Measurements from ENCODE around the gene FBXO24. TPM values are rescaled to one million over a fixed set of nuclear protein-coding genes. Genes with fewer than 3 reads are reported as not detected.

The FBXO24 gene
- polyA plus RNA-seq, 2 donors, result 0.33 to 0.81 TPM

DNA sequence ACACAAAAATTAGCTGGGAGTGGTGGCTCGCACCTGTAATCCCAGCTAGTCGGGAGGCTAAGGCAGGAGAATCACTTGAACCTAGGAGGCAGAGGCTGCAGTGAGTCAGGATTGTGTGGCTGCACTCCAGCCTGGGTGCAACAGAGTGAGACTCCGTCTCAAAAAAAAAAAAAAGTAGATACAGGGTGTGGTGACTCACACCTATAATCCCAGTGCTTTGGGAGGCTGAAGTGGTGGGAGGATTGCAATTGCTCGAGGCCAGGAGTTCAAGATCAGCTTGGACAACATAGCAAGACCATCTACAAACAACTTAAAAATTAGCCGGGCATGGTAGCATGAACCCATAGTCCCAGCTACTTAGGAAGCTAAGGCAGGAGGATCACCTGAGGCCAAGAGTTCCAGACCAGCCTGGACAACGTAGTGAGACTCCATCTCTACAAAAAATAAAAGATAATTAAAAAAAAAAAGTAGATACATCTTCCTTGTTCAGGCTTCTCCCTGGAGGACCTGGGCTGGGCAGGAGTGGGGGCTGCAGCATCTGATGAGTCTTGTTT is 28.3 kb downstream of the FBXO24 start:
- H3K4me1 ChIP-seq (ENCODE audit: control insufficient read depth in 2 of 2, insufficient read depth in 2 of 2, low read length in 1 of 2), result peaks cover 0 to 6% of the 10 kb centered on the region in 2 donors
- WGBS, 2 donors, result 72 to 79% methylated on average over 6 of the region's 6 CpGs
- H3K36me3 ChIP-seq (ENCODE audit: control insufficient read depth in 2 of 2, insufficient read depth in 2 of 2, low read length in 1 of 2), result peaks cover 0 to 3% of the 10 kb centered on the region in 2 donors
- H3K9me3 ChIP-seq (ENCODE audit: control insufficient read depth in 2 of 2, insufficient read depth in 1 of 2, low read depth in 1 of 2, low read length in 1 of 2), result no peaks in the 10 kb centered on the region
- H3K27me3 ChIP-seq (ENCODE audit: control insufficient read depth in 1 of 2, insufficient read depth in 2 of 2, low read length in 2 of 2), result no peaks in the 10 kb centered on the region
- H3K27ac ChIP-seq (ENCODE audit: low read depth in 2 of 2, low read length in 1 of 2), result no peak overlapping the region
- H3K4me3 ChIP-seq (ENCODE audit: low read depth in 1 of 2, low read length in 2 of 2), result no peak overlapping the region

DNA sequence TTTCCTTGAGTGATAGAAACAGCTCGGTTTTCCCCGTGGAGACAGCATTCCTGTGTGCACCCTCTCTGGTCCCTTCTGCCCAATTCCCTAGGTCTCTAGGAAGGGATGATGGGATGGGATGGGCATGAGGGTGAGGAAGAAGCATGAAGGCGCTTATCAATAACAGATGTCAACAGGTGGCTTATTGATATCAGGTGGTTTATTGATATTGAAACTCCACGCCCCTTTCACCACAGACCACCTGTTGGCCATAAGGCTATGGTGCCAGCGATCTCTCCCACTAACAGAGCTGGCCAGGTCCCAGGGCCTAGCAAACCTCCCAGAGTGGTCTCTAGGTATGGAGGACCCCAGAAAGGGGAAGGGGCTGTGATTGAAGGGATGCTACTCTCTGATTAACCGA is 34.1 kb downstream of the FBXO24 start:
- Histone ChIP-seq H3K27me3 (ENCODE audit: control insufficient read depth in 1 of 2, insufficient read depth in 2 of 2, low read length in 2 of 2) (no peaks in the 10 kb centered on the region), H3K4me1 (ENCODE audit: control insufficient read depth in 2 of 2, insufficient read depth in 2 of 2, low read length in 1 of 2) (no peaks in the 10 kb centered on the region), H3K4me3 (ENCODE audit: low read depth in 1 of 2, low read length in 2 of 2) (no peak overlapping the region), H3K9me3 (ENCODE audit: control insufficient read depth in 2 of 2, insufficient read depth in 1 of 2, low read depth in 1 of 2, low read length in 1 of 2) (no peaks in the 10 kb centered on the region), H3K36me3 (ENCODE audit: control insufficient read depth in 2 of 2, insufficient read depth in 2 of 2, low read length in 1 of 2) (no peaks in the 10 kb centered on the region), H3K27ac (ENCODE audit: low read depth in 2 of 2, low read length in 1 of 2) (no peak overlapping the region)
- WGBS, 2 donors, result 91% methylated on average over 6 of the region's 6 CpGs

DNA sequence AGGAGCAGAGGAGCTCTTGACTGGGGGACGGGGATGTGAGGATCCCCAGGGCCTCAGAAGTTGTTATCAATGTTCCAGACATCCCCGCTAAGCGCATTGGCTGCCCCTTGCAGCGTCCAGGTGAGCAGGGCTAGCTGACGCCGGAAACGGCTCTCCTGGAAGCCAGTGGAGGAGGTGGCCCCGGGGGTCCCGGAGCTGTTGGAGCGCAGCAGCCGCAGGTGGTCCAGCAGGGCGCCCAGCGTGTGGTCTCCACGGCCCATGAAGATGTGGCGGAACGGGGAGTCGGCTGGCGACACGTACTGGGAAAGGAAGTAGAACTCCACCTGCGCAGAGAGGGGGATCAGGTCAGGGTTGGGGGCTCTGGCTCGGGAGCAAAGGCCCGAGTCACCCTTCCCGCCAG is 34.7 kb downstream of the FBXO24 start:
- Histone ChIP-seq H3K27me3 (ENCODE audit: control insufficient read depth in 1 of 2, insufficient read depth in 2 of 2, low read length in 2 of 2) (no peaks in the 10 kb centered on the region), H3K9me3 (ENCODE audit: control insufficient read depth in 2 of 2, insufficient read depth in 1 of 2, low read depth in 1 of 2, low read length in 1 of 2) (no peaks in the 10 kb centered on the region), H3K36me3 (ENCODE audit: control insufficient read depth in 2 of 2, insufficient read depth in 2 of 2, low read length in 1 of 2) (no peaks in the 10 kb centered on the region), H3K4me3 (ENCODE audit: low read depth in 1 of 2, low read length in 2 of 2) (no peak overlapping the region), H3K4me1 (ENCODE audit: control insufficient read depth in 2 of 2, insufficient read depth in 2 of 2, low read length in 1 of 2) (no peaks in the 10 kb centered on the region), H3K27ac (ENCODE audit: low read depth in 2 of 2, low read length in 1 of 2) (no peak overlapping the region)
- 95 to 96% methylated on average over 23 of the region's 23 CpGs for WGBS, 2 donors

DNA sequence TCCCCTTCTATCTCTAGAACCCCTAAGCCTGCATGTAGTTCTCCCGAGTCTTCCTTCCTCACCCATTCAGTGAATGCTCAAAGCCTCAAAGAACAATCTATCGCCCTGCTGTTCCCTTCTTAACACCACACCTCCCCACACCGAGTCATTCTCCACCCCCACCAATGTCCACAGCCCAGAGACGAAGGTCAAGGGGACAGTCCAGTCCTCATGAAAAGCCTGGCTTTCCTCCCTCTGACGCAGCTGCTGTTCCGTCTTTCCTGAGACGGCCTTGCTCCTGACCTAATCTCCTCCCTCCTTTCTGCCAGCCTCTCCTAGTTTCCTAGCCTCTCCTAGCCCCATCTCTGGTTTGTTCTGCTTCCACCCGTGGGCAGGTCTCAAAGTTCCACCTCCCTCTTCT is 35.4 kb downstream of the FBXO24 start:
- H3K36me3 ChIP-seq (ENCODE audit: control insufficient read depth in 2 of 2, insufficient read depth in 2 of 2, low read length in 1 of 2), result no peaks in the 10 kb centered on the region
- H3K4me3 ChIP-seq (ENCODE audit: low read depth in 1 of 2, low read length in 2 of 2), result no peak overlapping the region
- H3K9me3 ChIP-seq (ENCODE audit: control insufficient read depth in 2 of 2, insufficient read depth in 1 of 2, low read depth in 1 of 2, low read length in 1 of 2), result no peaks in the 10 kb centered on the region
- H3K27me3 ChIP-seq (ENCODE audit: control insufficient read depth in 1 of 2, insufficient read depth in 2 of 2, low read length in 2 of 2), result no peaks in the 10 kb centered on the region
- 80 to 85% methylated on average over 8 of the region's 8 CpGs for WGBS, 2 donors
- no peaks in the 10 kb centered on the region for H3K4me1 ChIP-seq (ENCODE audit: control insufficient read depth in 2 of 2, insufficient read depth in 2 of 2, low read length in 1 of 2)
- H3K27ac ChIP-seq (ENCODE audit: low read depth in 2 of 2, low read length in 1 of 2), result no peak overlapping the region

DNA sequence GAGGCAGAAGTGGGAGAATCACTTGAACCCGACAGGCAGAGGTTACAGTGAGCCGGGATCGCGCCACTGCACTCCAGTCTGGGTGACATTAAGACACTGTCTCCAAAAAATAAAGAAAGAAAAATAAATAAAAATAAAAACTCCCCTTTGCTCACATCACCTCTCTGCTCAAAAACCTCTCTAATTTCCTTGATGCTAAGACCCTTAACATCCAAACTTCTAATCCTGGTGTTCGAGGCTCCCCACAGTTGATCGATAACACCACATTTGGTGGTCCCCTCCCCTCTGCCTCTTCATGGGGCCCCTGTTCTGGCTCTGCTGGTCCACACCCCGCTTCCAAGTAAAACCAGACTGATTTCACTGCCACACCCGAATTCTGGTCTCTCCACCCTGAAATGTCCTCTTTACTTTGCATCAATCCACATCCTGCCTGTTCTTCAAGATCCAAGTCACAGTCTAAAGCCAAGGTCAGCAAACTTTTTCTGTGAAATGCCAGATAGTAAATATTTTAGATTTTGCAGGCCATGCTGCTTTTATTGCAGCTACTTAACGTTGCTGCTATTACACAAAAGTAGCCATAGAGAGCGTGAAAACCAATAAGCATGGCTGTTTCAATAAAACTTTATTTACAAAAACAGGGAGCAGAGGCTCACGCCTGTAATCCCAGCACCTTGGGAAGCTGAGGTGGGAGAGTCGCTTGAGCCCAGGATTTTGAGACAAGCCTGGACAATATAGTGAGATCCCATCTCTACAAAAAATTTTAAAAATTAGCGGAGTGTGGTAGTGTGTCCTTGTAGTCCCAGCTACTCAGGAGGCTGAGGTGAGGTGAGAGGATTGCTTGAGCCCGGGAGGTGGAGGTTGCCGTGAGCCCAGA is 38.1 kb downstream of the FBXO24 start:
- Histone ChIP-seq H3K27me3 (ENCODE audit: control insufficient read depth in 1 of 2, insufficient read depth in 2 of 2, low read length in 2 of 2) (no peaks in the 10 kb centered on the region), H3K4me1 (ENCODE audit: control insufficient read depth in 2 of 2, insufficient read depth in 2 of 2, low read length in 1 of 2) (peaks cover 0 to 7% of the 10 kb centered on the region in 2 donors), H3K36me3 (ENCODE audit: control insufficient read depth in 2 of 2, insufficient read depth in 2 of 2, low read length in 1 of 2) (no peaks in the 10 kb centered on the region), H3K9me3 (ENCODE audit: control insufficient read depth in 2 of 2, insufficient read depth in 1 of 2, low read depth in 1 of 2, low read length in 1 of 2) (no peaks in the 10 kb centered on the region), H3K4me3 (ENCODE audit: low read depth in 1 of 2, low read length in 2 of 2) (no peak overlapping the region), H3K27ac (ENCODE audit: low read depth in 2 of 2, low read length in 1 of 2) (no peak overlapping the region)
- 80 to 84% methylated on average over 15 of the region's 15 CpGs for WGBS, 2 donors

DNA sequence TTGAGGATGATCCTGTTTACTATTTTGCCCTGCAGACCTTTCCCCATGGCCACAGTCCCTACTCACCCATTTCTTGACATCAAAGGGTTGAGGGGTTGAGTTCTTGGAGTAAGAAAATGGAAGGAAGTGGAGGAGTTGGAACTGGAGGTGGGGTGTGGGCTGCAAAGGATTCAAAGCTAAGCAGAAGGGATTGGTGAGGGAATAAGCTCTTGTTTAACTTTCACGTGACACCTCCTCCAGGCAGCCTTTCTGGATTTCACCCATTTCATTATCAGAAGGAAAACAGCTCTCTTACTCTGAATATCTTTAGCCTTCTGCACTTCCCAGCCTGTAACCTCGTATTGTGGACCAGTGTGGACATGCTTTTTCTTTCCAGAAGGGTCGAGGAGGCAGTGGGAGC is 39.9 kb downstream of the FBXO24 start:
- 7 to 13% methylated on average over 3 of the region's 3 CpGs for WGBS, 2 donors
- H3K36me3 ChIP-seq (ENCODE audit: control insufficient read depth in 2 of 2, insufficient read depth in 2 of 2, low read length in 1 of 2), result no peaks in the 10 kb centered on the region
- H3K4me3 ChIP-seq (ENCODE audit: low read depth in 1 of 2, low read length in 2 of 2), result no peak overlapping the region
- H3K27me3 ChIP-seq (ENCODE audit: control insufficient read depth in 1 of 2, insufficient read depth in 2 of 2, low read length in 2 of 2), result no peaks in the 10 kb centered on the region
- H3K27ac ChIP-seq (ENCODE audit: low read depth in 2 of 2, low read length in 1 of 2), result no peak overlapping the region
- H3K9me3 ChIP-seq (ENCODE audit: control insufficient read depth in 2 of 2, insufficient read depth in 1 of 2, low read depth in 1 of 2, low read length in 1 of 2), result no peaks in the 10 kb centered on the region
- peaks cover 0 to 7% of the 10 kb centered on the region in 2 donors for H3K4me1 ChIP-seq (ENCODE audit: control insufficient read depth in 2 of 2, insufficient read depth in 2 of 2, low read length in 1 of 2)

DNA sequence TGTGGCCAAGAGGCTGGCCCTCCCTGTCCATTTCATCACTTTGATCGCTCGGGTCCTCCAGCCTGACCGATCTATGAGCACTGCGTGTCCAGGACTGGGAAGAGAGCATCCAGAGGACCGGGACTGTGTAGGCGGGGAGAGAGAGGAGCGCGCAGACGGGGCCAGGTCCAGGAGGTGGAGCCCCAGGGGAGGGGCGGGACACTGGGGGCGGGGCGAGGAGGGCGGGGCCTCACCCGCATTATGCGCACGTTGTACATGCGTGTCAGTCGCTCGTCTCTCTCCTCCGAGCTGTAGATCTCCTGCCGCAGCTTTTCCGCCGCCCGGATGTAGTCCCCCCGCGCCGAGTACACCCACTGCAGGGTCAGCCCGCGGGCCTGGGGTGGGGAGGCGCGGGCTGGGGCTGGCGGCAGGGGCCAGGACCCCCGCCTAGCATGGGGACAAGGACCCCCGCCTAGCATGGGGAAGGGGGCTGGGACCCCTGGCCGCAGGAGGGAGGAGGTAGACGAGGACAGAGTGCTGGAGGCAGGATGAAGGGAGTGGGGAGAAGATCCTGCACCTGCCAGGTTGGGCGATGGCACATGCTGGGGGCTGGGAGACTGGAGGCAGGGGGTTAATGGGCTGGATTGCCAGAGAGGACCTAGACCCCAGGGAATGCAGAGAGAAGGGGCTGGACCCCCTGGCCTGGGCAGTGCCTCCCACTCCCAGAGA is 40.6 kb downstream of the FBXO24 start:
- Histone ChIP-seq H3K27ac (ENCODE audit: low read depth in 2 of 2, low read length in 1 of 2) (peak overlapping the region in 1 of 2 donors; percentile 39), H3K4me1 (ENCODE audit: control insufficient read depth in 2 of 2, insufficient read depth in 2 of 2, low read length in 1 of 2) (peaks cover 0 to 7% of the 10 kb centered on the region in 2 donors), H3K27me3 (ENCODE audit: control insufficient read depth in 1 of 2, insufficient read depth in 2 of 2, low read length in 2 of 2) (no peaks in the 10 kb centered on the region), H3K9me3 (ENCODE audit: control insufficient read depth in 2 of 2, insufficient read depth in 1 of 2, low read depth in 1 of 2, low read length in 1 of 2) (no peaks in the 10 kb centered on the region), H3K4me3 (ENCODE audit: low read depth in 1 of 2, low read length in 2 of 2) (peak overlapping the region; percentile 21 to 29), H3K36me3 (ENCODE audit: control insufficient read depth in 2 of 2, insufficient read depth in 2 of 2, low read length in 1 of 2) (no peaks in the 10 kb centered on the region)
- WGBS, 2 donors, result 4 to 12% methylated on average over 34 to 37 of the region's 37 CpGs

DNA sequence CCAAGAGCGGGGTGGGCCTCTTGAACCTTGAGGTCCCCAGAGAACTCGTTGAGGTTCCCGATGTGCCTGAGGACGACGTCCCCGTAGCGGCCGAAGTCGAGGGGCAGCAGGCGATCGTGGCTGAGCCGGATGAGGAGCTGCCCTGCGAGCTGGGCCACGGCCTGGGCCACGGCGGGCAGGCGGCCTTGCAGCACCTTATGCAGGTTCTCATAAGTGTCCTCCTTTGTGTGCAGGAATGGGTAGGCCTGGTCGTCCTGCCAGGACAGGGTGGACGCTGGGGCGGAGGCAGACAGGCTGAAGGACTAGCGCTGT is 41.1 kb downstream of the FBXO24 start:
- H3K9me3 ChIP-seq (ENCODE audit: control insufficient read depth in 2 of 2, insufficient read depth in 1 of 2, low read depth in 1 of 2, low read length in 1 of 2), result no peaks in the 10 kb centered on the region
- H3K36me3 ChIP-seq (ENCODE audit: control insufficient read depth in 2 of 2, insufficient read depth in 2 of 2, low read length in 1 of 2), result no peaks in the 10 kb centered on the region
- H3K27ac ChIP-seq (ENCODE audit: low read depth in 2 of 2, low read length in 1 of 2), result peak overlapping the region in 1 of 2 donors; percentile 39
- H3K4me3 ChIP-seq (ENCODE audit: low read depth in 1 of 2, low read length in 2 of 2), result no peak overlapping the region
- 85 to 93% methylated on average over 21 of the region's 21 CpGs for WGBS, 2 donors
- peaks cover 0 to 7% of the 10 kb centered on the region in 2 donors for H3K4me1 ChIP-seq (ENCODE audit: control insufficient read depth in 2 of 2, insufficient read depth in 2 of 2, low read length in 1 of 2)
- H3K27me3 ChIP-seq (ENCODE audit: control insufficient read depth in 1 of 2, insufficient read depth in 2 of 2, low read length in 2 of 2), result no peaks in the 10 kb centered on the region

DNA sequence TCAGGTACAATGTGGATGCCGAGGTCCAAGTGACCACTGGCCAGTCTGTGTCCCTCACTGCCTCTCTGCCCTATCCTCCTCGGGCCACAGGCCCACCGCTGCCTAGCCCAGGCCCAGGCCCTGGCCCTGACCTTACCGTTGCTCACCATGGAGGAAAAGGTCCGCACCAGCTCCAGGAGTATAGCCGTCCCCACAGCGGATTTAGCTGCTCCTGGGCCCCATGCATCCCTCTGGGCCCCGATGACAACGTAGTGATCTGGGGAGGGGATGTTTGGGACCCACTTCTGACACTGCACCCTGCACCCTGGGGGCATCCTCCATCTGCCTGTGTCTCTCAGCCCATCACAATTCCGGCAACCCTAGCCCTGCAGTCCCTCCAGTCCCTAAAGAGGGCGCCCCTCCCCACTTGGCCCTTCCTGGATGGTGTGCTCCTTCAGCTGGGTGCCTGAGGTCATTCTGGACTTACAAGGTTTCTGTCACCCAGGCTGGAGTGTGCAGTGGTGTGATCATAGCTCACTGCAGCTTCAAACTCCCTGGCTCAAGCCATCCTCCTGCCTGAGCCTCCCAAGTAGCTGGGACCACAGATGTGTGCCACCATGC is 43.1 kb downstream of the FBXO24 start:
- Histone ChIP-seq H3K4me1 (ENCODE audit: control insufficient read depth in 2 of 2, insufficient read depth in 2 of 2, low read length in 1 of 2) (peaks cover 0 to 13% of the 10 kb centered on the region in 2 donors), H3K9me3 (ENCODE audit: control insufficient read depth in 2 of 2, insufficient read depth in 1 of 2, low read depth in 1 of 2, low read length in 1 of 2) (no peaks in the 10 kb centered on the region)
- WGBS, 2 donors, result 82 to 83% methylated on average over 11 of the region's 11 CpGs

More for the DNA sequence above, 43.1 kb downstream of the FBXO24 start:
- no peaks in the 10 kb centered on the region for H3K27me3 ChIP-seq (ENCODE audit: control insufficient read depth in 1 of 2, insufficient read depth in 2 of 2, low read length in 2 of 2)
- no peak overlapping the region for H3K27ac ChIP-seq (ENCODE audit: low read depth in 2 of 2, low read length in 1 of 2)
- no peak overlapping the region for H3K4me3 ChIP-seq (ENCODE audit: low read depth in 1 of 2, low read length in 2 of 2)
- H3K36me3 ChIP-seq (ENCODE audit: control insufficient read depth in 2 of 2, insufficient read depth in 2 of 2, low read length in 1 of 2), result no peaks in the 10 kb centered on the region
